NOMO-1 treated with DMSO at 0.1 percent for 48 hours (cell line): ENCODE measurements around the gene CD44.
A peak's percentile ranks its signal among the peaks of the same experiment; 100 is the strongest.

Source experiments
- DNase-seq: peaks from one replicate; lab custom pipeline; 2025; ENCODE audit not compliant: unreplicated experiment; lab: John Stamatoyannopoulos, UW

The CD44 gene

DNA sequence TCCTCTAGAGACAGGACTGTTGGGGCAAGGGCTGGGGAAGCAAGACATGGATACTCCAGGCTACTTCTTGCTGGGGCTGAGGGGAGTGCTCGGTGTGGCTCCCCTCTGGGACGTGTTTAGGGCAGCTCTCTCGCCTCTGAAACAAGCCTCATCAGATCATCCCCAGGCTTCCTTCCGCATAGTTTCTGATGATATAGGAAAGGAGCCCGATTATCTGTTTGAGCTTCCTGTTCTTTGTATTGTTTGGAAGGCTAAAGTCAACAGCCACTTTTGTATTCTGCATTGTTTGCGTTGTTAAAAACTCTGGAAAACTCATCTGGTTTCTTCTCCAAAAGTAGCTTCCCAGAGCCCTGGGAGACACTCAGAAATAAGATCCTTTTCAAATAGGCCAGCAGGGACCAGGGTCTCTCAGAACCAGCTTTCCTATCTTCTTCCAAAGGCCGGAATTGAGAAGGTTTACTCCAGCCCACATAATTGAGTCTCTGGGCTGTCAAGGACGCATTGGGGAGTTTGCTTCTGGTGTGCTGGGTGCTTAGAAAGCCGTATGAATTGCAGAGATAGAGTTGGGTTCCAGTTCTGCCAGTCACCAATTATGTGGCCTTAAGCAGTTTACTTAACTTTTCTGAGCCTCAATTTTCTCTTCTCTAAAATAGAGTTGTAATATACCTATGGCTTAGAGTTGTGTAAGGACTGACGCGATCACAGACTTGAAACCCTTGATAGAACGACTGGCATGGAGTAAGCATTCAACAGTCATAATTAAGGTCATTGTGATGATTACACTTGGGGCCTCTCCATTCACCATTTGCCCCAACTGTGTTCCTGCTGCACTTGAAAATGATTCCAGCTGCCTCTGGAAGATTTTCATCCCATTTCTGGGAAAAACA lies 19.1 kb downstream of the CD44 start:
- DNase-seq = no peak

GRCh38 chr11:35158701-35159510 lies 19.9 kb downstream of the CD44 start:
- DNase-seq = no peak

GRCh38 chr11:35160246-35160824 lies 21.4 kb downstream of the CD44 start:
- no peak for DNase-seq

DNA sequence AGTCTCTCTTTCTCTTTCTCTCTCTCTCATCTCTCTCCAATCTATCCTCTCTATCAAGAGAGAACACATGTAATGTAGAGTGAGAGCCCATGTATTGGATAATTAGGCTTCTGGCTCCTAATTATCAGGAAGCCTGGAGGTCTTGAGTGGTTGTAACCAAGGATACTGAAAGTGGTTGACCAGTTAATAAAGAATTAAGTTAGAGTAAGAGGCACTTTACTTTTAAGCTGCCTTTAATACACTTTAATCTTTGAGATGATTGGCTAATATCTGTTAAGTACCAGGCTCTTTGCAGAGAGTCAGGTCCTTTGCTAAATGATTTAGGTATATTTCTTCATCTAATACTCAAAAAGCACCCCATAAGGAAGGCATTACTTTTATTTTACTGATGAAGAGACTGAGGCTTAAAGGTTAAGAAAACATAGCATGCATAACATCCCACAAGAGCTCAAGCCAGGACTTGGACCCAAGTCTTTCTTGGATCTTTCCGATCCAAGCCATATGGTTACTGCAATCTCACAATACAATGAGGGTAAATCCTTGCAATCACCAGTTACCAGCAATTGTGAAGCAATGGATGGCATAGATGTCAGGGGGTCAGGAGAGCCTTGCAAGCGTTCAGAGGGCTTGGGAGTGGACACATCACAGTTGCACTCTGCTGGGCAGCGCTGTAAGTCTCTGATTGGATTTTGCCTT lies 22.1 kb downstream of the CD44 start:
- no peak for DNase-seq

- DNase-seq = peak; percentile 78
These were observed 23.8 kb downstream of the CD44 start for GRCh38 chr11:35162745-35163144.

DNA sequence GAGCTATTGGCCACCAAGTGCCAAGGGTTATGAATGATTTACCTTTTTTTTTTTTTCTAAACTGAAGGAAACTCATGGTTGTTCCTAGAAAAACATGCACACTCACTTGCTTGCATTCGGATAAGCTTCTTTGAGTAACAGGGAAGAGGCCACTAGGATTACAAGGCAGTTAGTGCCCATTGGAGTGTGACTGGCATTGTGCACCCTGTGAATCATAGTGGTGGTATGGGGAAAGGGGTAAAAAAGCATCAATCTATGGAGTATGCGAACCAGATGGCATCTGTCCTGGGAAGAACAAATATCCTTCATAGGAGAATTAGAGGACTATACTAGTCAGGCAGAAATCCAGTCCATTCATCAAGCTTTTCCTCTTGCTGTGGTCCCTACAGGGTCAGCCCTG lies 24.2 kb downstream of the CD44 start:
- DNase-seq = no peak

DNA sequence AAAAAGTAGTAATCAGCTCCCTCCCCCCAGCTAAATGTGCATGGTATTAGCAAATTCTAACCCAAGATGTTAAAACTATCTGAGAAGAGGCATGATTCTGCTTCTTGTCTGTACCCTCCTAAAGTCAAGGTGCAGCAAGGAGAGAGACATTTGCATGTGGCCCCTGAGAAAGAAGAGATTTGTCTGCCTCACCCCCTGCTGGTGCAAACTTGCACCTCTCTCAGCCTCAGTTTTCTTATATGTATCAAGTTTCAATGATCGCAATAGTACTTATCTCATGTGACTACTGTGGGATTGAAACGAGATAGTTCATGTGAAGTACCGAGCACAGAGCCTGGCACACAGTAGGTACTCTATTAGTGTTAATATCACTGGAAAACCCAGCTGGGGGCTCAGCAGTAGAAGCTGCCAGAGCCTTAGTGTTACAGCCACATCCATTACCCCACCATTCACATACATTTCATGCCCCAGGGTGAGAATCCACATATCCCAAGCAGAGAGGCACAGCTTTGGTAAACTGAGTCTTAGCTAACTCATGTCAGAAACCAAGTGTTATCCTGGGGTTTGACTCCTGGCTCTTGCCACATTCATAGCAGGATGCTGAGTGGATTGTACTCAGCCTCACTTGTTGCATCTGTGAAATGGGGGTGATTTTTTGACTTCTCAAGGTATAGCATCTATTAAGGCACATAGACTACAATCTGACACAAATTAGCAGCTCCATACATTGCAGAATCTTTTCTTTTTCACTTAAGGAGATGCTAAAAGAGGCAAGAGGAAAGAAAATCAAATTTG lies 24.9 kb downstream of the CD44 start:
- no peak for DNase-seq

- no peak for DNase-seq
These were observed 26.1 kb downstream of the CD44 start for GRCh38 chr11:35165030-35165422.

DNA sequence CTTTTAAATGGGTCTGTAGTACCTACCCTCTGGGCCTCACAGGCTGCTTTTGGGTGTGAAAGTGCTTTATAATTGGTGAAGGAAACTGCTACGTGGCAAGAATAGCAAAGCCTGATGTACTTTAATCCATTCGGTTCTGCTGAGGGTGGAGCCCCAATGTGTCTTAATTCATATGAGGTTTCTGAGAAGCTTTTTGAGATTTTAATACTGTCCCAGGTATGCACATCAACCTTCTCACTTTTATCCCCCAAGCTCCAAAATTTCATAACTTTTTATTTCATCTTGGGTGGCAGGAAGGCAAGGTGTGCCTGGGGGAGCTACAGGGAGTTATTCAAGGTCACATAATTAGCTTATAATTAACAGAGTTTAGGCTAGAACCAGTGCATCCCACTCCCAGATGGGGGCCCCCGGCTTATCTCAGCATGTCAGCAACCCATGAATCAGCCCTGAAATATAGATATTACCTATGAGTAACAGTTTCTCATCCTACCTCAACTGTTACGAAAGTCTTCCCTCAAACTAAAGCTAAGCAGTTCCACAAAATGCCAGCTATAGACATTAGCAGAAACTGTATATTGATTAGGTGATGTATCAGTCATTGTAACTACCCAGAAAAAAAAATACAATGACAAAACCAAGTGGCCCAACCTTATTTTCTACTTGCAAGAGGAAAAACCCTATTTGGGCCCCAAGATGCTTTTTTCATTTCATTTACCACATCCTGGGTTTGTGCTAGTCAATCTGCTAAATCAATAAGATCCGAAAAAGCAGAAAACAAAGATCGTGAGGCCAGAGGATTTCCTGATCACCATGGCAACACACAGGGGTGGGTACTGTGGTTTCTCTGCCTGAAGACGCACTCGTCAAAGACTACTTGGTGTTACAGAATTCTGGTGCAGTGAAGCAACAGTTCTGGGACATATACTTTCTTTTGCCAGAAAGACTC lies 26.7 kb downstream of the CD44 start:
- DNase-seq = peak; percentile 89

DNA sequence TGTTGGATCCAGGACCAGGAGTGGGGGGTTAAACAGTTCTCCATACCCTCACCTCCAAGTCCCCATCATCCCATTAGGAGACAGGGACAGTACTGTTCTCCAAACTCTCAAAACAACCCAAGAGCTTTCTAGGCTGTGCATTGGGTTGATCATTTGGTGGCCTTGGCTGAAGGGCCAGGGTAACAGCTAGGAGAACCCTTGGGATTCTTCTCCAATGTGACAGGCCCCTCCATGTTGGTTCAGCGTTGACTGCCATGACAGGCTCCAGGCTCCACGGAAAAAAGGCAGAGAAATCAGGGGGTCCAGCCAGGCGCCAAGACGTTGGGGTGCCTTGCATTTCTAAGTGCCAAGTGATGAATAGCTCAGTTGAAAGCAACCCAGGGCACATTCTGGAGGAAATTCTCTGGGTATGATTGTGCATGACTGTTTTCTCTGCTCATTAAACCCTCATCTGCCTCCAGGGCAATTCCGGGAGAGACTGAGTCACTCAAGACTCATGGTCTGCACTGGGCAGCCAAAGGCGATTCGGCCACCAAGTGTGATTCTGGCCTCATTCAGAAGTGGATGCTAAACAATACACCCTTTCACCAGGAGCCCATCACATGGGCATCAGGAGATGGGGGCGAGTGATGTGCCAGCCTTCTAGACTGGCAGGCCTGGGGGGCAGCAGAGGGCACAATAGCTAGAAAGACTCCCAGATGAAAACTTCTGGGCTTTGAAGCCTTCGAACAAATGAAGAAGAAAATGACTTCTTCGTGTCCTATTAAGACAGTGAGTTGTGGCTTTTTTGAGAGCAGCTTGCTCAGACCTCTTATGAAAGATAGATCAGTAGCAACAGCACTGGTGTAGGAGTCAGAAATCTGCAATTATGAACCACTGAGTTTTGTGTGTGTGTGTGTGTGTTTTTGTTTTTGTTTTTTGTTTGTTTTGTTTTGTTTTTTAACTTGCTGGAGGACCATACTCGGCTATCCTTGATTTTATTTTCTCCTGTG lies 27.7 kb downstream of the CD44 start:
- DNase-seq = no peak

- no peak for DNase-seq
These were observed 28.5 kb downstream of the CD44 start for GRCh38 chr11:35167426-35167954.

DNA sequence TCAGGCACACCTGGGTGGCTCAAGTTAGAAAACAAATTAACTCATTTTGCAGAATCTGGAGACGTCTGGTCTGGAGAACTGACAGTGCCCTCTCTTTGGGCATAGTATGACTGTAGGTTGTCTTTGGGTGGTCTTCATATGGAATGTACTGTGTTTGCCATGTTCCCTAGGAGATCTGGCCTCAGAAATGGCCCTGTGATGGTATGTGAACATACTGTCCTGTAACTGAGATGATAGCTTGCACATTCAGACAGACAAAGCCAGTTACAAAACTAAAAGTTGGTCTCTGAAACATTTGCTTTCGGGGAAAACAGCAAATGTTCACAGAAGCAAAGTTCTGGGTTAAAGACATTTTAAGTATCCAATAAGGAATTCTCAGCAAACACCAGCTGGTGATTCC lies 29.7 kb downstream of the CD44 start:
- DNase-seq = no peak

- DNase-seq = no peak
These were observed 30.1 kb downstream of the CD44 start for GRCh38 chr11:35169112-35169511.

GRCh38 chr11:35169754-35170153 lies 30.8 kb downstream of the CD44 start:
- no peak for DNase-seq

- DNase-seq = no peak
These were observed 31.5 kb downstream of the CD44 start for GRCh38 chr11:35170503-35170902.

DNA sequence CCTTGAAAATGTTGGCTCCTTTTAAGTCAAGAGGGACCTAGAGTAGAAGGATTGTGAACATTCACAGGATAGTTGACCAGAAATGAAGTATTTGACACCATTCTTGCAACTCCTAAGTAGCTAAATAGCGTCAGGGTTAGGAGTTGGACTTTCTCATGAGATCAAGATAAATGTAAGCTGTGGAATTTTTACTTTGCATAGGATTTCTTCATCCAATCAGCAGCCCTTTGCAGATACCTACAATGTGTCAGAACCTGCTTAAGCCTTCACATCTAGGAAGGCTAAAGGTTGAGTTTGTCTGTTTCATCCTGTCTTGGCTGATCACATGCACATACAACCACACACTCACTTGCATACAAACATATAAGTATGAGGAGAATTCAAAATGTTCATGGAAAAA lies 32.3 kb downstream of the CD44 start:
- DNase-seq = no peak

- peak; percentile 61 for DNase-seq
These were observed 34.1 kb downstream of the CD44 start for GRCh38 chr11:35173011-35173511.
